Measurements from ENCODE around the gene NOS1AP. TPM values are rescaled to one million over a fixed set of nuclear protein-coding genes. Genes with fewer than 3 reads are reported as not detected.

NOS1AP gene
- polyA plus RNA-seq, 3 donors = 0.12 TPM; not detected in 2

- intact Hi-C loops (cut with micrococcal nuclease) = no loop called here
- Mint-ChIP-seq H3K36me3 (no peaks in the 10 kb centered on the region), H3K27ac (no peak overlapping the region), H3K27me3 (ENCODE audit: low read depth in 3 of 3) (peaks cover 1 to 9% (median 2%) of the 10 kb centered on the region in 3 donors), H3K4me1 (peaks cover 10% of the 10 kb centered on the region), H3K9me3 (peaks cover 0 to 2% (median 0%) of the 10 kb centered on the region in 7 donors), H3K4me3 (no peak overlapping the region)
- no peaks in the 10 kb centered on the region for H4K20me1 ChIP-seq (ENCODE audit: insufficient read depth, low read length)
- H3K9me3 ChIP-seq (replicated peaks in 1 of 2; ENCODE audit: control insufficient read depth in 1 of 2, insufficient read depth in 1 of 2, low read length in 2 of 2) = no peaks in the 10 kb centered on the region
- no peaks in the 10 kb centered on the region for H3K36me3 ChIP-seq (replicated peaks in 1 of 2; ENCODE audit: control insufficient read depth in 1 of 2, insufficient read depth in 2 of 2, low read length in 2 of 2)
- no peaks in the 10 kb centered on the region for H3K79me2 ChIP-seq (ENCODE audit: insufficient read depth, low read length)
- no peak for DNase-seq
- H3K27ac ChIP-seq (ENCODE audit: low read depth in 1 of 2, low read length in 2 of 2) = no peak overlapping the region
- H3K4me1 ChIP-seq (ENCODE audit: control insufficient read depth in 1 of 2, insufficient read depth in 2 of 2, low read length in 2 of 2) = no peaks in the 10 kb centered on the region
- no peak overlapping the region for H3K4me3 ChIP-seq (replicated peaks in 1 of 3; ENCODE audit: low read depth in 2 of 3, low read length in 3 of 3)
- H3K4me2 ChIP-seq (replicated peaks; ENCODE audit: extremely low read depth, low read length, poor library complexity, severe bottlenecking) = no peak overlapping the region
- no peak for TF ChIP-seq CTCF (IDR thresholded peaks at IDR 0.05)
- no peak overlapping the region for H2AFZ ChIP-seq (ENCODE audit: insufficient read depth, low read depth, low read length, poor library complexity, severe bottlenecking)
- no peak overlapping the region for H3K9ac ChIP-seq (ENCODE audit: insufficient read depth, low read length, poor library complexity, severe bottlenecking)
- 98% methylated on average over 6 of the region's 7 CpGs for WGBS (ENCODE audit: insufficient coverage)
- no peaks in the 10 kb centered on the region for H3K27me3 ChIP-seq (ENCODE audit: control insufficient read depth in 2 of 2, insufficient read depth in 2 of 2, low read length in 2 of 2)
Observed at GRCh38 chr1:162212713-162213112, 143.2 kb downstream of the NOS1AP start.

GRCh38 chr1:162213281-162213912 lies 143.9 kb downstream of the NOS1AP start:
- no peaks in the 10 kb centered on the region for H3K79me2 ChIP-seq (ENCODE audit: insufficient read depth, low read length)
- peaks cover 1 to 7% (median 2%) of the 10 kb centered on the region in 3 donors for H3K27me3 Mint-ChIP-seq (ENCODE audit: low read depth in 3 of 3)
- H3K27ac Mint-ChIP-seq = no peak overlapping the region
- no peak overlapping the region for H2AFZ ChIP-seq (ENCODE audit: insufficient read depth, low read depth, low read length, poor library complexity, severe bottlenecking)
- H4K20me1 ChIP-seq (ENCODE audit: insufficient read depth, low read length) = no peaks in the 10 kb centered on the region
- no peaks in the 10 kb centered on the region for H3K36me3 Mint-ChIP-seq
- no peaks in the 10 kb centered on the region for H3K36me3 ChIP-seq (replicated peaks in 1 of 2; ENCODE audit: control insufficient read depth in 1 of 2, insufficient read depth in 2 of 2, low read length in 2 of 2)
- no peak overlapping the region for H3K4me3 Mint-ChIP-seq
- intact Hi-C loops (cut with micrococcal nuclease) = no loop called here
- no peaks in the 10 kb centered on the region for H3K9me3 ChIP-seq (replicated peaks in 1 of 2; ENCODE audit: control insufficient read depth in 1 of 2, insufficient read depth in 1 of 2, low read length in 2 of 2)
- no peak overlapping the region for H3K27ac ChIP-seq (ENCODE audit: low read depth in 1 of 2, low read length in 2 of 2)
- H3K27me3 ChIP-seq (ENCODE audit: control insufficient read depth in 2 of 2, insufficient read depth in 2 of 2, low read length in 2 of 2) = no peaks in the 10 kb centered on the region
- DNase-seq = no peak
- no peak overlapping the region for H3K4me3 ChIP-seq (replicated peaks in 1 of 3; ENCODE audit: low read depth in 2 of 3, low read length in 3 of 3)
- no peaks in the 10 kb centered on the region for H3K4me1 ChIP-seq (ENCODE audit: control insufficient read depth in 1 of 2, insufficient read depth in 2 of 2, low read length in 2 of 2)
- no peak overlapping the region for H3K4me2 ChIP-seq (replicated peaks; ENCODE audit: extremely low read depth, low read length, poor library complexity, severe bottlenecking)
- peaks cover 13% of the 10 kb centered on the region for H3K4me1 Mint-ChIP-seq
- no peak overlapping the region for H3K9ac ChIP-seq (ENCODE audit: insufficient read depth, low read length, poor library complexity, severe bottlenecking)
- no peak for TF ChIP-seq CTCF (IDR thresholded peaks at IDR 0.05)
- no CpG with 5 or more reads among the region's 7 CpGs for WGBS (ENCODE audit: insufficient coverage)
- H3K9me3 Mint-ChIP-seq = peaks cover 0 to 2% (median 0%) of the 10 kb centered on the region in 7 donors
